Stomach (tissue), 9 donors: Measurements from ENCODE around the gene CDK1. TPM values are rescaled to one million over a fixed set of nuclear protein-coding genes. Genes with fewer than 3 reads are reported as not detected.

ENCODE experiments used
- DNase-seq, 2 donors: peaks; one replicate each; pipeline versions ENCODE4 v3.0.0 to v3.0.0-alpha.2; 2013 to 2019
- H3K27ac ChIP-seq, 5 donors: fragments of 200-600 bp in 4 of 5; sonication (generic) in 4 of 5; one replicate each; pipeline ENCODE4 v1.5.1; 2013 to 2019; ENCODE audit warnings: mild to moderate bottlenecking in 1 of 5, moderate library complexity in 1 of 5
- H3K27me3 ChIP-seq, 3 donors: fragments of 200-600 bp; sonication (generic); one replicate each; pipeline ENCODE4 v1.5.1; 2017 to 2019; ENCODE audit warnings: mixed run types in 1 of 3
- H3K36me3 ChIP-seq, 4 donors: fragments of 200-600 bp; sonication (generic); 1 replicate in 3 of 4; 2 replicates in 1 of 4; pipeline ENCODE4 v1.5.1; 2016 to 2019
- H3K4me1 ChIP-seq, 4 donors: fragments of 200-600 bp; sonication (generic); one replicate each; pipeline ENCODE4 v1.5.1; 2016 to 2019
- H3K4me3 ChIP-seq, 4 donors: fragments of 200-600 bp; sonication (generic) in 3 of 4; one replicate each; pipeline ENCODE4 v1.5.1; 2016 to 2019; ENCODE audit warnings: mild to moderate bottlenecking in 1 of 4
- H3K9me3 ChIP-seq, 4 donors: fragments of 200-600 bp; sonication (generic); one replicate each; pipeline ENCODE4 v1.5.1; 2016 to 2019
- EP300 ChIP-seq: sonication (generic); formaldehyde crosslinking; IDR thresholded peaks from one replicate; pipeline ENCODE4 v1.6.1; 2017; ENCODE audit warnings: antibody characterized with exemption
- POLR2A ChIP-seq, 4 donors: fragments of 450-650 bp; IDR thresholded peaks; one replicate each; pipeline ENCODE4 v1.6.1; 2016; ENCODE audit warnings: antibody characterized with exemption in 4 of 4, control low read depth in 2 of 4, mild to moderate bottlenecking in 1 of 4, moderate library complexity in 1 of 4
- POLR2AphosphoS5 ChIP-seq, 3 donors: sonication (generic); formaldehyde crosslinking; IDR thresholded peaks; one replicate each; pipeline ENCODE4 v1.6.1; 2016; ENCODE audit warnings: antibody characterized with exemption in 3 of 3
- WGBS, 5 donors: extraction: QIAGEN DNeasy Blood & Tissue Kit in 3 of 5; methylation state at CpG; one replicate each; pipeline versions ENCODE4 v1.1.5 to v1.1.7; 2013 to 2018; 5-methylcytosine and 5-hydroxymethylcytosine counted together
- intact Hi-C: fragments of 100-400 bp; cut with DNase I; formaldehyde crosslinking; loops from one replicate; pipeline ENCODE4 v1.15.1; 2023; ENCODE audit warnings: low total_unique reads
- polyA plus RNA-seq, 3 donors: library from polyadenylated mRNA; stranded (reverse); fragments of 200-250 nt; gene quantifications; one replicate each; pipeline ENCODE4 v1.2.3, GENCODE V29; 2013
- total RNA-seq, 5 donors: library from RNA; depleted of rRNA; stranded (reverse); fragments of >200 nt; gene quantifications; one replicate each; pipeline versions ENCODE4 v1.1.0 to v1.2.3, GENCODE V29; 2014 to 2016
- TF ChIP-seq, protein P1 (sequence below), 7 experiments: fragments of 450-650 bp in 4 of 7; fragments of 200-600 bp in 3 of 7; sonication (generic) in 3 of 7; IDR thresholded peaks; one replicate each; pipeline ENCODE4 v1.5.1; 2016 to 2019; ENCODE audit warnings: antibody characterized with exemption in 7 of 7, control low read depth in 2 of 7, mild to moderate bottlenecking in 1 of 7
- donor health status: healthy with polysubstance abuse.
- donor health status: Bipolar disorder and iron deficiency.
- donor health status: healthy.

The CDK1 gene
- total and polyA plus RNA-seq, 8 donors, result 1.8 to 33.2 (median 4.7) TPM

- H3K27me3 ChIP-seq, result no peaks in the 10 kb centered on the region
- intact Hi-C loops, result no loop called here
- TF ChIP-seq POLR2AphosphoS5 (IDR thresholded peaks at IDR 0.05), result no peak
- no peak for TF ChIP-seq POLR2A (IDR thresholded peaks at IDR 0.05)
- TF ChIP-seq, protein P1, sequence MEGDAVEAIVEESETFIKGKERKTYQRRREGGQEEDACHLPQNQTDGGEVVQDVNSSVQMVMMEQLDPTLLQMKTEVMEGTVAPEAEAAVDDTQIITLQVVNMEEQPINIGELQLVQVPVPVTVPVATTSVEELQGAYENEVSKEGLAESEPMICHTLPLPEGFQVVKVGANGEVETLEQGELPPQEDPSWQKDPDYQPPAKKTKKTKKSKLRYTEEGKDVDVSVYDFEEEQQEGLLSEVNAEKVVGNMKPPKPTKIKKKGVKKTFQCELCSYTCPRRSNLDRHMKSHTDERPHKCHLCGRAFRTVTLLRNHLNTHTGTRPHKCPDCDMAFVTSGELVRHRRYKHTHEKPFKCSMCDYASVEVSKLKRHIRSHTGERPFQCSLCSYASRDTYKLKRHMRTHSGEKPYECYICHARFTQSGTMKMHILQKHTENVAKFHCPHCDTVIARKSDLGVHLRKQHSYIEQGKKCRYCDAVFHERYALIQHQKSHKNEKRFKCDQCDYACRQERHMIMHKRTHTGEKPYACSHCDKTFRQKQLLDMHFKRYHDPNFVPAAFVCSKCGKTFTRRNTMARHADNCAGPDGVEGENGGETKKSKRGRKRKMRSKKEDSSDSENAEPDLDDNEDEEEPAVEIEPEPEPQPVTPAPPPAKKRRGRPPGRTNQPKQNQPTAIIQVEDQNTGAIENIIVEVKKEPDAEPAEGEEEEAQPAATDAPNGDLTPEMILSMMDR (IDR thresholded peaks at IDR 0.05), result no peak
- TF ChIP-seq EP300, result no peak
- H3K27ac ChIP-seq, result no peak overlapping the region
- no peaks in the 10 kb centered on the region for H3K36me3 ChIP-seq
- H3K9me3 ChIP-seq, result no peaks in the 10 kb centered on the region
- DNase-seq, result no peak
- 91 to 96% (median 93%) methylated on average over 3 of the region's 3 CpGs for WGBS, 5 donors
- peaks cover 0 to 12% (median 7%) of the 10 kb centered on the region in 4 donors for H3K4me1 ChIP-seq
- no peak overlapping the region for H3K4me3 ChIP-seq
Observed at GRCh38 chr10:60798031-60798430, 19.8 kb downstream of the CDK1 start.

DNA sequence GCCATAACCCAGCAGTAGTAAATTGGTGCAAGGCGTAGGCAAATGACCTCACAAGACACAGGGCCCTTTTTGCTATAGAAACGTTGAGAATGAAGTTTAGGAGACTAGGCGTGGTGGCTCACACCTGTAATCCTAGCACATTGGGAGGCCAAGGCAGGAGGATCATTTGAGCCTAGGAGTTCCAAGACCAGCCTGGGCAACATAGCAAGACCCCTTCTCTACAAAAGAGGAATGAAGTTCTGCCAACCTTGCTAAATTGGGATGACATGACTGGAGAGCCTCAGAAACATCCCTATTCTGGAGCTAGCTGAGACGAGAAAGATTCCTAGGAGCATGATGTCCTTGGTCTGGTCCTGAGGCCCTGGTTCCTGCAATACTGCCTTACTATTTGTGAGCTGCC lies 20.6 kb downstream of the CDK1 start:
- Histone ChIP-seq H3K36me3 (no peaks in the 10 kb centered on the region), H3K9me3 (no peaks in the 10 kb centered on the region), H3K27ac (no peak overlapping the region), H3K4me3 (no peak overlapping the region), H3K27me3 (no peaks in the 10 kb centered on the region), H3K4me1 (peaks cover 0 to 12% (median 7%) of the 10 kb centered on the region in 4 donors)
- WGBS, 5 donors, result 67 to 96% (median 79%) methylated on average over 4 of the region's 4 CpGs
- no peak for DNase-seq
- TF ChIP-seq, protein P1 (IDR thresholded peaks at IDR 0.05), result no peak
- TF ChIP-seq POLR2AphosphoS5 (IDR thresholded peaks at IDR 0.05), result no peak
- intact Hi-C loops, result no loop called here

DNA sequence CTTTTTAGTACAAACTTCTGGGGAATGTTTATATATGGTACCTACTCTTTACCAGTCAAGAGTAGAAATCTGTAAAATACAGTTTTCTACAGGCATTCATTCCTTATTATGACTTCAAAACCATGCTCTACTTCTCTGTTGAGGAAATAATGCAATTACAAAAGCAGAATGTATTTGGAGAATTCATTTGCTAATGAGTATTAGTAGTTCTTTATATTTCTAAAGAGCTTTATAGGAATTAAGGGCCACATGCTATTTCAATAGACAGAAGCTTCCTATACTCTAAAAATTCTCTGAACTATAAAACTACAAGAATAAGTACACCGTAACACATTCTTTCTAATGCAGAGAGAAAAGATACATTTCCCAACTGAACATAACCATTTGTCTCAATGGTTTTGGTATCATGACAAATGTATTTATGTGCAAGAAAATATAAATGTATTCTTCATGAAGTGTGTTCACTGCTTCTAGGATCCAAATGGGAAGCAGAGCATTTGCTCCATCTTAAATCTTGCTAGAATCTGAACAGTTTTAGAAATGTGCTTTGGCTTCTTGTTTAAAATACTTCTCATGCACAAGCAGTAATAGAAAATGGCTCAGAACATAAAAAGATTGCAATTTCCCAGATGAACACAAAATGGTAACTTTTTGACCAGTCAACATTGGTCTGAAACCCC lies 21.8 kb downstream of the CDK1 start:
- no peak for DNase-seq
- WGBS, 5 donors, result 93 to 100% (median 98%) methylated on average over 1 of the region's 1 CpG
- TF ChIP-seq, protein P1 (IDR thresholded peaks at IDR 0.05), result no peak
- TF ChIP-seq EP300 (no peak), POLR2A (IDR thresholded peaks at IDR 0.05) (no peak)
- H3K4me1 ChIP-seq, result peaks cover 0 to 12% (median 7%) of the 10 kb centered on the region in 4 donors
- no peak overlapping the region for H3K4me3 ChIP-seq
- intact Hi-C loops, result no loop called here
- H3K27ac ChIP-seq, result no peak overlapping the region
- no peaks in the 10 kb centered on the region for H3K9me3 ChIP-seq
- no peaks in the 10 kb centered on the region for H3K27me3 ChIP-seq
- H3K36me3 ChIP-seq, result no peaks in the 10 kb centered on the region

GRCh38 chr10:60800918-60801317 lies 22.6 kb downstream of the CDK1 start:
- Histone ChIP-seq H3K4me1 (peaks cover 0 to 12% (median 7%) of the 10 kb centered on the region in 4 donors), H3K27me3 (no peaks in the 10 kb centered on the region), H3K9me3 (no peaks in the 10 kb centered on the region), H3K4me3 (no peak overlapping the region), H3K36me3 (no peaks in the 10 kb centered on the region), H3K27ac (no peak overlapping the region)
- DNase-seq, result no peak
- intact Hi-C loops, result no loop called here
- TF ChIP-seq POLR2A (IDR thresholded peaks at IDR 0.05) (no peak), EP300 (no peak), POLR2AphosphoS5 (IDR thresholded peaks at IDR 0.05) (no peak)
- TF ChIP-seq, protein P1 (IDR thresholded peaks at IDR 0.05), result no peak
